DMS 273 (cell line): ENCODE data around the gene RABL6.
"Not testable (repeated sequence)": the region's sequence is repeated elsewhere in the genome, so short reads cannot be mapped to it uniquely, and the experiment has no call there.

Experiments
- DNase-seq: peaks from one replicate; lab custom pipeline; 2025; ENCODE audit not compliant: unreplicated experiment; lab: John Stamatoyannopoulos, UW

RABL6 gene

GRCh38 chr9:136856079-136856476 lies 48.3 kb downstream of the RABL6 start:
- peak; percentile 50 for DNase-seq

- DNase-seq, result no peak
Observed at GRCh38 chr9:136856541-136857141, 48.9 kb downstream of the RABL6 start.

GRCh38 chr9:136857166-136857565 lies 49.4 kb downstream of the RABL6 start:
- no peak for DNase-seq

GRCh38 chr9:136857581-136858412 lies 50.0 kb downstream of the RABL6 start:
- no peak for DNase-seq

GRCh38 chr9:136858452-136858843 lies 50.7 kb downstream of the RABL6 start:
- no peak for DNase-seq

- peak; percentile 65 for DNase-seq
Observed at GRCh38 chr9:136858844-136859757, 51.4 kb downstream of the RABL6 start.

- DNase-seq, result no peak
Observed at GRCh38 chr9:136860529-136860928, 52.8 kb downstream of the RABL6 start.

GRCh38 chr9:136860933-136861873 lies 53.5 kb downstream of the RABL6 start:
- no peak for DNase-seq

- DNase-seq, result no peak
Observed at GRCh38 chr9:136861874-136862457, 54.2 kb downstream of the RABL6 start.

- DNase-seq, result no peak
Observed at GRCh38 chr9:136862849-136863622, 55.3 kb downstream of the RABL6 start.

- no peak for DNase-seq
Observed at GRCh38 chr9:136863623-136864273, 56.0 kb downstream of the RABL6 start.

- no peak for DNase-seq
Observed at GRCh38 chr9:136865041-136865767, 57.5 kb downstream of the RABL6 start.

- DNase-seq, result no peak
Observed at GRCh38 chr9:136865768-136866103, 58.0 kb downstream of the RABL6 start.

- DNase-seq, result not testable (repeated sequence)
Observed at GRCh38 chr9:136866898-136867421, 59.2 kb downstream of the RABL6 start.

GRCh38 chr9:136867480-136867879 lies 59.7 kb downstream of the RABL6 start:
- DNase-seq, result no peak

GRCh38 chr9:136867917-136868316 lies 60.2 kb downstream of the RABL6 start:
- no peak for DNase-seq

- no peak for DNase-seq
Observed at GRCh38 chr9:136868644-136869043, 60.9 kb downstream of the RABL6 start.

GRCh38 chr9:136869611-136870010 lies 61.9 kb downstream of the RABL6 start:
- DNase-seq, result not testable (repeated sequence)
